ENCODE measurements around the gene GPM6B. TPM values are rescaled to one million over a fixed set of nuclear protein-coding genes. Genes with fewer than 3 reads are reported as not detected.

GPM6B gene
- total and polyA plus RNA-seq, 2 of the 4 experiments (the other 2 are of a cell fraction), result 4.2 to 5.9 TPM

- no peaks in the 10 kb centered on the region for H4K20me1 ChIP-seq (ENCODE audit: insufficient read depth, low read length)
- peak; percentile 64 for ATAC-seq (ENCODE audit: low read depth)
- CTCF ChIA-PET, result interaction anchor here (1.2 kb wide), 1 partner anchor 14 kb away, joined by 3 read pairs; no protein-coding TSS in a partner anchor
- H2AFZ ChIP-seq (replicated peaks; ENCODE audit: low read length, poor library complexity), result no peak overlapping the region
- WGBS, 2 experiments (ENCODE audit: extremely low coverage in 2 of 2, insufficient read length in 1 of 2), result no CpG with 5 or more reads among the region's 7 CpGs
- no peak overlapping the region for H3K56ac ChIP-seq (ENCODE audit: extremely low read depth, insufficient read depth, low read length)
- dilution Hi-C loops (cut with HindIII; ENCODE audit: low sequenced_read_pairs, unreplicated experiment) (no loop called here), intact Hi-C loops (cut with micrococcal nuclease) (no loop called here), in situ Hi-C loops (cut with MboI; ENCODE audit: low sequenced_read_pairs) (loop anchor here (10.0 kb wide), 1 partner anchor 263 kb away; the partner anchor contains the start of gene GEMIN8)
- no peak overlapping the region for H3K18ac ChIP-seq (ENCODE audit: low read depth, low read length)
- H3K4ac ChIP-seq (ENCODE audit: low read depth, low read length), result no peak overlapping the region
- no peak overlapping the region for H3K4me2 ChIP-seq (ENCODE audit: low read depth, low read length)
- no peaks in the 10 kb centered on the region for H3K9me3 ChIP-seq (ENCODE audit: control insufficient read depth, insufficient read depth, low read length)
- H4K5ac ChIP-seq (ENCODE audit: low read depth, low read length), result no peak overlapping the region
- no peak overlapping the region for H3K27ac ChIP-seq (ENCODE audit: insufficient read depth, low read length)
- H3K9ac ChIP-seq (ENCODE audit: low read depth, low read length), result no peak overlapping the region
- no TSS peak for BruUV-seq (replicated peaks)
- no peak overlapping the region for H3K4me3 ChIP-seq (ENCODE audit: insufficient read depth, low read depth, low read length)
- no peak overlapping the region for H2AK9ac ChIP-seq (replicated peaks; ENCODE audit: low read depth, low read length, poor library complexity)
- no peak overlapping the region for H2BK120ac ChIP-seq (ENCODE audit: low read depth, low read length)
- POLR2A ChIA-PET (ENCODE audit: unreplicated experiment), result no interaction called here
- peaks cover 25% of the 10 kb centered on the region for H3K36me3 ChIP-seq (ENCODE audit: control insufficient read depth, insufficient read depth, low read length)
- H3K9me1 ChIP-seq (ENCODE audit: insufficient read depth, low read length), result no peaks in the 10 kb centered on the region
- no peaks in the 10 kb centered on the region for H3K4me1 ChIP-seq (ENCODE audit: control insufficient read depth, insufficient read depth, low read length)
- no peak overlapping the region for H2BK20ac ChIP-seq (ENCODE audit: low read depth, low read length)
- TF ChIP-seq, protein P1, sequence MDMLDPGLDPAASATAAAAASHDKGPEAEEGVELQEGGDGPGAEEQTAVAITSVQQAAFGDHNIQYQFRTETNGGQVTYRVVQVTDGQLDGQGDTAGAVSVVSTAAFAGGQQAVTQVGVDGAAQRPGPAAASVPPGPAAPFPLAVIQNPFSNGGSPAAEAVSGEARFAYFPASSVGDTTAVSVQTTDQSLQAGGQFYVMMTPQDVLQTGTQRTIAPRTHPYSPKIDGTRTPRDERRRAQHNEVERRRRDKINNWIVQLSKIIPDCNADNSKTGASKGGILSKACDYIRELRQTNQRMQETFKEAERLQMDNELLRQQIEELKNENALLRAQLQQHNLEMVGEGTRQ (IDR thresholded peaks at IDR 0.05; ENCODE audit: low read depth, low read length), result no peak
- TF ChIP-seq BHLHE40 (IDR thresholded peaks at IDR 0.05; ENCODE audit: low read depth, low read length), result no peak
- no peak for TF ChIP-seq MAZ (IDR thresholded peaks at IDR 0.05; ENCODE audit: borderline replicate concordance, low read depth, low read length)
- TF ChIP-seq, protein P2, sequence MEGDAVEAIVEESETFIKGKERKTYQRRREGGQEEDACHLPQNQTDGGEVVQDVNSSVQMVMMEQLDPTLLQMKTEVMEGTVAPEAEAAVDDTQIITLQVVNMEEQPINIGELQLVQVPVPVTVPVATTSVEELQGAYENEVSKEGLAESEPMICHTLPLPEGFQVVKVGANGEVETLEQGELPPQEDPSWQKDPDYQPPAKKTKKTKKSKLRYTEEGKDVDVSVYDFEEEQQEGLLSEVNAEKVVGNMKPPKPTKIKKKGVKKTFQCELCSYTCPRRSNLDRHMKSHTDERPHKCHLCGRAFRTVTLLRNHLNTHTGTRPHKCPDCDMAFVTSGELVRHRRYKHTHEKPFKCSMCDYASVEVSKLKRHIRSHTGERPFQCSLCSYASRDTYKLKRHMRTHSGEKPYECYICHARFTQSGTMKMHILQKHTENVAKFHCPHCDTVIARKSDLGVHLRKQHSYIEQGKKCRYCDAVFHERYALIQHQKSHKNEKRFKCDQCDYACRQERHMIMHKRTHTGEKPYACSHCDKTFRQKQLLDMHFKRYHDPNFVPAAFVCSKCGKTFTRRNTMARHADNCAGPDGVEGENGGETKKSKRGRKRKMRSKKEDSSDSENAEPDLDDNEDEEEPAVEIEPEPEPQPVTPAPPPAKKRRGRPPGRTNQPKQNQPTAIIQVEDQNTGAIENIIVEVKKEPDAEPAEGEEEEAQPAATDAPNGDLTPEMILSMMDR (conservative IDR thresholded peaks at IDR 0.05; ENCODE audit: low read depth, low read length), result no peak
- no peak for TF ChIP-seq POLR2A (IDR thresholded peaks at IDR 0.05; ENCODE audit: low read depth, low read length)
- TF ChIP-seq ELK1 (IDR thresholded peaks at IDR 0.05; ENCODE audit: borderline replicate concordance, low read depth, low read length), result no peak
- TF ChIP-seq MAFK (IDR thresholded peaks at IDR 0.05; ENCODE audit: low read depth, low read length), result no peak
- TF ChIP-seq RCOR1 (IDR thresholded peaks at IDR 0.05; ENCODE audit: insufficient replicate concordance, low read length), result no peak
- H2BK5ac ChIP-seq (ENCODE audit: low read depth, low read length, poor library complexity, severe bottlenecking), result no peak overlapping the region
- peak; percentile 46 for DNase-seq
- H4K91ac ChIP-seq (ENCODE audit: insufficient read depth, low read depth, low read length), result no peak overlapping the region
- H2BK15ac ChIP-seq (ENCODE audit: low read depth, low read length), result no peak overlapping the region
- H3K23ac ChIP-seq (ENCODE audit: low read depth, low read length), result no peak overlapping the region
- no peak overlapping the region for H3K14ac ChIP-seq (replicated peaks; ENCODE audit: low read depth, low read length)
- H2AK5ac ChIP-seq (ENCODE audit: low read depth, low read length), result no peak overlapping the region
- no peaks in the 10 kb centered on the region for H3K27me3 ChIP-seq (ENCODE audit: control insufficient read depth, insufficient read depth, low read length)
- no peak overlapping the region for H4K8ac ChIP-seq (ENCODE audit: low read depth in 2 of 2, low read length in 2 of 2)
- no peaks in the 10 kb centered on the region for H3K79me1 ChIP-seq (ENCODE audit: low read depth in 1 of 2, low read length in 2 of 2)
Measured at GRCh38 chrX:13761606-13762414, 55.1 kb downstream of the GPM6B start.

All from IMR-90 (cell line).